Tibial artery (tissue), 4 donors: ENCODE measurements around the gene UQCR10.

ENCODE experiments used
- DNase-seq, 2 donors: peaks; one replicate each; pipeline ENCODE4 v3.0.0-alpha.2; 2019
- H3K27ac ChIP-seq, 2 donors: fragments of 200-600 bp; sonication (generic) in 1 of 2; 1 replicate in 1 of 2; 2 replicates in 1 of 2; pipeline ENCODE4 v1.5.1; 2018 to 2019; ENCODE audit warnings: mild to moderate bottlenecking in 1 of 2
- H3K27me3 ChIP-seq, 2 donors: fragments of 200-600 bp; sonication (generic) in 1 of 2; one replicate each; pipeline versions ENCODE4 v1.5.1 to v1.6.0; 2016 to 2019
- H3K36me3 ChIP-seq, 3 donors: fragments of 200-600 bp; sonication (generic) in 2 of 3; one replicate each; pipeline ENCODE4 v1.5.1; 2016 to 2019; ENCODE audit warnings: mild to moderate bottlenecking in 2 of 3
- H3K4me1 ChIP-seq, 4 donors: fragments of 200-600 bp; sonication (generic) in 2 of 4; 1 replicate in 3 of 4; 2 replicates in 1 of 4; pipeline ENCODE4 v1.5.1; 2016 to 2019
- H3K4me3 ChIP-seq, 2 donors: fragments of 200-600 bp; sonication (generic) in 1 of 2; 1 replicate in 1 of 2; 2 replicates in 1 of 2; pipeline ENCODE4 v1.5.1; 2018 to 2019; ENCODE audit warnings: mild to moderate bottlenecking in 2 of 2
- H3K9me3 ChIP-seq, 3 donors: fragments of 200-600 bp; sonication (generic) in 1 of 3; one replicate each; pipeline ENCODE4 v1.5.1; 2016 to 2019
- intact Hi-C: fragments of 100-400 bp; cut with DNase I; formaldehyde crosslinking; loops from one replicate; pipeline ENCODE4 v1.15.0; 2023; ENCODE audit warnings: low total_unique reads
- TF ChIP-seq, protein P1 (sequence below), 2 experiments: fragments of 200-600 bp in 1 of 2; fragments of 450-650 bp in 1 of 2; IDR thresholded peaks; one replicate each; pipeline ENCODE4 v1.5.1; 2017 to 2019; ENCODE audit warnings: antibody characterized with exemption in 2 of 2, mild to moderate bottlenecking in 1 of 2, moderate library complexity in 1 of 2

UQCR10 gene

DNA sequence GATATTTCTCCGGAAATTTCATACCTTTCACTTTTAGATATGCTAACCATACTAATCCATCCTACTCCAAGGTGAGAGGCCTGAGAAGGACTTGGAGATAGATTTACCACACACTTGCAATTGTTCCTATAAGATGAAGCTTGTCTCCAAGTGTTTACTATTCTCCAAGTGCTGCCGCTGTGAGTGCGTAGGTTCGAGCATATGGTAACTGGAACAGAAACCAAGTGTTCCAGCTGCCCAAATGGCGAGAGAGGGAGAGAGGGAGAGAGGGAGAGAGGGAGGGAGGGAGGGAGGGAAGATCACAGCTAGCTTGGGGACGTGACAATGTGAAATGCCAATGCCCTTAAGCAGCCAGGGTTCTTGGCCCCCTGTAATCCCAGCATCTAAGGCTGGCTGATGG lies 49.4 kb downstream of the UQCR10 start:
- Histone ChIP-seq H3K27me3 (no peaks in the 10 kb centered on the region), H3K27ac (no peak overlapping the region), H3K4me3 (no peak overlapping the region), H3K9me3 (no peaks in the 10 kb centered on the region), H3K36me3 (peaks cover 49 to 97% (median 69%) of the 10 kb centered on the region in 3 donors), H3K4me1 (no peaks in the 10 kb centered on the region)
- no peak for DNase-seq
- intact Hi-C loops: no loop called here
- TF ChIP-seq, protein P1, sequence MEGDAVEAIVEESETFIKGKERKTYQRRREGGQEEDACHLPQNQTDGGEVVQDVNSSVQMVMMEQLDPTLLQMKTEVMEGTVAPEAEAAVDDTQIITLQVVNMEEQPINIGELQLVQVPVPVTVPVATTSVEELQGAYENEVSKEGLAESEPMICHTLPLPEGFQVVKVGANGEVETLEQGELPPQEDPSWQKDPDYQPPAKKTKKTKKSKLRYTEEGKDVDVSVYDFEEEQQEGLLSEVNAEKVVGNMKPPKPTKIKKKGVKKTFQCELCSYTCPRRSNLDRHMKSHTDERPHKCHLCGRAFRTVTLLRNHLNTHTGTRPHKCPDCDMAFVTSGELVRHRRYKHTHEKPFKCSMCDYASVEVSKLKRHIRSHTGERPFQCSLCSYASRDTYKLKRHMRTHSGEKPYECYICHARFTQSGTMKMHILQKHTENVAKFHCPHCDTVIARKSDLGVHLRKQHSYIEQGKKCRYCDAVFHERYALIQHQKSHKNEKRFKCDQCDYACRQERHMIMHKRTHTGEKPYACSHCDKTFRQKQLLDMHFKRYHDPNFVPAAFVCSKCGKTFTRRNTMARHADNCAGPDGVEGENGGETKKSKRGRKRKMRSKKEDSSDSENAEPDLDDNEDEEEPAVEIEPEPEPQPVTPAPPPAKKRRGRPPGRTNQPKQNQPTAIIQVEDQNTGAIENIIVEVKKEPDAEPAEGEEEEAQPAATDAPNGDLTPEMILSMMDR (IDR thresholded peaks at IDR 0.05): no peak

DNA sequence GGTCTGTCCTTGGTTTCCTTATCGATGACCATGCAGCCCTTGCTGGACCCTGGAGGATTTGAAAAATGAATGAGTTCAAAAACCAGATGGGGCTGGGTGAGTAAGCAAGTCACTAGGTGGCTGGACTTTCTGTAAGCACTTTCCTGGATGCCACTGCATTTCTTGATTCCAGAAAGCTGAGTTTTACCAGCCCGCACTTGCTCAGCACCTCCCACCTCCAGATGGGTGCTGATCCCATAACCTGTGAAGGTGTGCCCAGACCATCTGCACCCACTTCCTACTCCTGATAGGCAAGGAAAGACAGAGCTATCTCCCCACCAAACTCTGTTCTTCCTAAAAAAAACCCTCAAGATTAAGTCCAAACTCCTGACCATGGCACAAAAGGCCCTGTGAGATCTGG lies 49.8 kb downstream of the UQCR10 start:
- H3K27ac ChIP-seq: no peak overlapping the region
- no peaks in the 10 kb centered on the region for H3K27me3 ChIP-seq
- intact Hi-C loops: no loop called here
- no peak overlapping the region for H3K4me3 ChIP-seq
- no peak for DNase-seq
- H3K4me1 ChIP-seq: no peaks in the 10 kb centered on the region
- TF ChIP-seq, protein P1 (IDR thresholded peaks at IDR 0.05): no peak
- no peaks in the 10 kb centered on the region for H3K9me3 ChIP-seq
- peaks cover 49 to 97% (median 68%) of the 10 kb centered on the region in 3 donors for H3K36me3 ChIP-seq

DNA sequence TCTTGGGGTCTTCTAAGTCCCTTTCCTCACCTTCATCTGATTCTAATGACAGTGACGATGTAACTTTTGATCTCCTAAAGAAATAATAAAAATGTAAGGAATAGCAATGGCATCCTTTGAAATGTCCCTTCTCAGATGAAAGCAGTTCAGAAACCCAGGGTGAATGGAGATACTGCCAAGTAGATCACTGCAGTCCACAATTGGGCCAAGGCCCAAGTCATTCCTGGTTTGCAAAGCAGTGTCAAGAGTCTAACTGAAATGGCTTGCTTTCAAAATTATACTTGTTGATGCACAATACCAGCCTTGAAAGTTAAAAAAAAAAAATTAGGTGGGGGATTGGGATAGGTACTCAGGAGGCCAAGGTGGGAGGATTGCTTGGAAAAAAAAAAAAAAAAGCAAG lies 50.6 kb downstream of the UQCR10 start:
- no peak for DNase-seq

DNA sequence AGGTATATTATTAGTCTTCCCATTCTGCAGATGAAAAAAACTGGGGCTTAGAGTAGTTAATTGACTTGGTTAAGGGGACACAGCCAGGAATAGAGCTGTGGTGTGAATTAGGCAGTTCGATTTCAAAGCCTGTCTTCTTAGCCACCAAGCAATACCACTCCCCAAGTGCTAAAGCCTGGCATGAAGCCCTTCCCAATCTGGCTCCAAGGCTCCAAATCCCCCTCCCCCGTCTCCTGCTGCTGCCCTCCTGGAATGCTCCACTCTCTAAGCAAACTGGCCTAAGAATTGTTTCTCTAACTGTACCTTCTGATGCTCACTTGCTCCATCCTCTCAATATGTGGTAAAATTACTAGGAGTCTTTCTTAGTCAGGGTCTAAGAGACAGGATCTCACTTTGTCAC lies 52.3 kb downstream of the UQCR10 start:
- no peak overlapping the region for H3K27ac ChIP-seq
- no peaks in the 10 kb centered on the region for H3K9me3 ChIP-seq
- H3K4me3 ChIP-seq: no peak overlapping the region
- TF ChIP-seq, protein P1 (IDR thresholded peaks at IDR 0.05): no peak
- H3K36me3 ChIP-seq: peaks cover 47 to 92% (median 62%) of the 10 kb centered on the region in 3 donors
- H3K4me1 ChIP-seq: no peaks in the 10 kb centered on the region
- intact Hi-C loops: no loop called here
- H3K27me3 ChIP-seq: no peaks in the 10 kb centered on the region
- DNase-seq: no peak

More for the DNA sequence above, 50.6 kb downstream of the UQCR10 start:
- H3K4me1 ChIP-seq: no peaks in the 10 kb centered on the region
- H3K9me3 ChIP-seq: no peaks in the 10 kb centered on the region
- TF ChIP-seq, protein P1 (IDR thresholded peaks at IDR 0.05): no peak
- intact Hi-C loops: no loop called here
- no peak overlapping the region for H3K27ac ChIP-seq
- H3K36me3 ChIP-seq: peaks cover 46 to 94% (median 65%) of the 10 kb centered on the region in 3 donors
- H3K4me3 ChIP-seq: no peak overlapping the region
- no peaks in the 10 kb centered on the region for H3K27me3 ChIP-seq
